NCI-H2196 treated with DMSO at 0.1 percent for 48 hours (cell line): ENCODE measurements around the gene IRF6.

ENCODE experiments used
- DNase-seq: peaks from one replicate; lab custom pipeline; 2025; ENCODE audit not compliant: unreplicated experiment; lab: John Stamatoyannopoulos, UW

IRF6 gene

GRCh38 chr1:209736490-209737117, 69.3 kb downstream of the IRF6 start:
- DNase-seq, result no peak
